Neural crest cell (in vitro differentiated cells): ENCODE results near the gene SCO2. TPM values are rescaled to one million over a fixed set of nuclear protein-coding genes. Genes with fewer than 3 reads are reported as not detected.

Experiments
- DNase-seq: peaks from one replicate; pipeline ENCODE4 v3.0.0; 2021; ENCODE audit warnings: low read depth, mixed read lengths, low spot score
- H3K27ac Mint-ChIP-seq: one replicate; pipeline ENCODE4 v1.8.0; 2021; ENCODE audit warnings: mild to moderate bottlenecking, mixed read lengths; ENCODE audit not compliant: unreplicated experiment
- H3K27me3 Mint-ChIP-seq: 2 replicates; pipeline ENCODE4 v1.8.0; 2021; ENCODE audit warnings: low read depth, mild to moderate bottlenecking, mixed read lengths
- H3K36me3 Mint-ChIP-seq: 2 replicates; pipeline ENCODE4 v1.8.0; 2021; ENCODE audit warnings: low read depth, mild to moderate bottlenecking, mixed read lengths
- H3K4me1 Mint-ChIP-seq: 2 replicates; pipeline ENCODE4 v1.8.0; 2021; ENCODE audit warnings: mixed read lengths
- H3K4me3 Mint-ChIP-seq: one replicate; pipeline ENCODE4 v1.8.0; 2021; ENCODE audit warnings: mild to moderate bottlenecking, mixed read lengths
- H3K9me3 Mint-ChIP-seq: 2 replicates; pipeline ENCODE4 v1.8.0; 2021; ENCODE audit warnings: mixed read lengths
- CTCF ChIP-seq: fragments of 200-600 bp; sonication (generic); conservative IDR thresholded peaks from 2 replicates; pipeline ENCODE4 v1.5.0; 2021; ENCODE audit warnings: antibody characterized with exemption, mild to moderate bottlenecking
- total RNA-seq: library from RNA; stranded (reverse); gene quantifications from 2 replicates; pipeline ENCODE4 v1.2.1, GENCODE V29; 2021

Gene SCO2
- total RNA-seq, 1 donor from 2014 or later = 2.3 TPM

GRCh38 chr22:50561401-50562358 lies 36.3 kb upstream of the SCO2 start:
- H3K27ac Mint-ChIP-seq = no peak overlapping the region
- H3K27me3 Mint-ChIP-seq = peaks cover 46% of the 10 kb centered on the region
- DNase-seq = no peak
- H3K9me3 Mint-ChIP-seq = no peaks in the 10 kb centered on the region
- TF ChIP-seq CTCF = no peak
- peak overlapping the region; percentile 67 for H3K4me3 Mint-ChIP-seq
- no peaks in the 10 kb centered on the region for H3K36me3 Mint-ChIP-seq
- H3K4me1 Mint-ChIP-seq = peaks cover 16% of the 10 kb centered on the region

- no peak for DNase-seq
- H3K27me3 Mint-ChIP-seq = peaks cover 51% of the 10 kb centered on the region
- H3K4me1 Mint-ChIP-seq = peaks cover 16% of the 10 kb centered on the region
These were observed 34.6 kb upstream of the SCO2 start for GRCh38 chr22:50560034-50560433.

GRCh38 chr22:50556703-50557102 lies 31.3 kb upstream of the SCO2 start:
- Mint-ChIP-seq H3K36me3 (no peaks in the 10 kb centered on the region), H3K4me1 (peaks cover 3% of the 10 kb centered on the region), H3K27me3 (peaks cover 35% of the 10 kb centered on the region), H3K27ac (no peak overlapping the region), H3K9me3 (no peaks in the 10 kb centered on the region), H3K4me3 (no peak overlapping the region)
- DNase-seq = no peak
- TF ChIP-seq CTCF = no peak

More at GRCh38 chr22:50560034-50560433, 34.6 kb upstream of the SCO2 start:
- TF ChIP-seq CTCF = no peak
- Mint-ChIP-seq H3K36me3 (no peaks in the 10 kb centered on the region), H3K27ac (no peak overlapping the region), H3K9me3 (no peaks in the 10 kb centered on the region), H3K4me3 (no peak overlapping the region)

- H3K27ac Mint-ChIP-seq = no peak overlapping the region
- H3K4me1 Mint-ChIP-seq = no peaks in the 10 kb centered on the region
- no peak for DNase-seq
- H3K4me3 Mint-ChIP-seq = no peak overlapping the region
- no peaks in the 10 kb centered on the region for H3K9me3 Mint-ChIP-seq
- no peaks in the 10 kb centered on the region for H3K36me3 Mint-ChIP-seq
- H3K27me3 Mint-ChIP-seq = peaks cover 9% of the 10 kb centered on the region
- no peak for TF ChIP-seq CTCF
These were observed 27.9 kb upstream of the SCO2 start for GRCh38 chr22:50553310-50553709.

GRCh38 chr22:50551160-50551752 lies 25.9 kb upstream of the SCO2 start:
- no peak overlapping the region for H3K27ac Mint-ChIP-seq
- no peaks in the 10 kb centered on the region for H3K9me3 Mint-ChIP-seq
- TF ChIP-seq CTCF = no peak
- no peaks in the 10 kb centered on the region for H3K4me1 Mint-ChIP-seq
- H3K27me3 Mint-ChIP-seq = peaks cover 4% of the 10 kb centered on the region
- H3K4me3 Mint-ChIP-seq = no peak overlapping the region
- DNase-seq = no peak
- H3K36me3 Mint-ChIP-seq = no peaks in the 10 kb centered on the region
